ENCODE measurements around the gene SUSD3. TPM values are rescaled to one million over a fixed set of nuclear protein-coding genes. Genes with fewer than 3 reads are reported as not detected.

Gene SUSD3
- total RNA-seq, 1 experiment from 2014 or later, result 9.0 TPM

- H3K4me3 Mint-ChIP-seq, result no peak overlapping the region
- Histone ChIP-seq H4K5ac (ENCODE audit: insufficient read length, low read depth, low read length) (no peak overlapping the region), H3K9me3 (ENCODE audit: control insufficient read depth, low read depth, low read length) (no peaks in the 10 kb centered on the region), H3K4me2 (ENCODE audit: insufficient read depth, insufficient read length, low read length) (no peak overlapping the region), H3K23ac (ENCODE audit: insufficient read length, low read depth, low read length) (no peak overlapping the region), H4K91ac (ENCODE audit: insufficient read length, low read depth, low read length) (no peak overlapping the region), H3K9ac (ENCODE audit: extremely low read depth, insufficient read length, low read length) (no peak overlapping the region), H2BK15ac (ENCODE audit: low read depth, low read length) (no peak overlapping the region), H4K20me1 (ENCODE audit: control insufficient read depth, insufficient read depth, insufficient read length) (no peaks in the 10 kb centered on the region), H4K8ac (replicated peaks; ENCODE audit: insufficient read length, low read depth, low read length) (no peak overlapping the region), H3T11ph (ENCODE audit: low read length) (no peak overlapping the region), H3K79me1 (ENCODE audit: insufficient read depth, low read depth, low read length, poor library complexity, severe bottlenecking) (peaks cover 3% of the 10 kb centered on the region), H2BK5ac (ENCODE audit: insufficient read length, low read length) (no peak overlapping the region), H2BK12ac (ENCODE audit: insufficient read length, low read depth, low read length) (no peak overlapping the region), H3K23me2 (ENCODE audit: insufficient read length, low read depth, low read length, poor library complexity, severe bottlenecking) (no peaks in the 10 kb centered on the region), H2BK20ac (ENCODE audit: low read depth, low read length, poor library complexity, severe bottlenecking) (no peak overlapping the region), H3K56ac (ENCODE audit: insufficient read length, low read depth, low read length) (no peak overlapping the region), H2AFZ (ENCODE audit: low read length) (no peak overlapping the region), H2AK5ac (ENCODE audit: insufficient read length, low read length) (no peak overlapping the region), H3K4me1 (ENCODE audit: insufficient read depth, low read length) (no peaks in the 10 kb centered on the region), H3K79me2 (ENCODE audit: insufficient read depth, low read length) (no peaks in the 10 kb centered on the region), H3K27me3 (ENCODE audit: insufficient read depth, low read length) (no peaks in the 10 kb centered on the region), H3K18ac (ENCODE audit: insufficient read length, low read depth, low read length) (no peak overlapping the region), H3K27ac (ENCODE audit: insufficient read length, low read depth, low read length) (no peak overlapping the region), H2BK120ac (ENCODE audit: low read depth, low read length, poor library complexity, severe bottlenecking) (no peak overlapping the region), H3K14ac (ENCODE audit: insufficient read depth, low read length) (no peak overlapping the region), H3K4ac (ENCODE audit: low read depth, low read length) (no peak overlapping the region)
- no peaks in the 10 kb centered on the region for H3K27me3 Mint-ChIP-seq (ENCODE audit: low read depth)
- peaks cover 0 to 3% of the 10 kb centered on the region in 2 experiments; a peak in 1 of 4 replicates for H3K4me1 Mint-ChIP-seq
- H3K9me3 Mint-ChIP-seq, result no peaks in the 10 kb centered on the region; a peak in 2 of 5 replicates
- WGBS (ENCODE audit: extremely low coverage, insufficient read length, low lambda C conversion rate), result no CpG with 5 or more reads among the region's 6 CpGs
- peak overlapping the region in 1 of 3 experiments; percentile 55; a peak in 1 of 7 replicates for H3K27ac Mint-ChIP-seq
- peaks cover 2 to 8% (median 3%) of the 10 kb centered on the region in 3 experiments; a peak in 6 of 7 replicates for H3K36me3 Mint-ChIP-seq (ENCODE audit: insufficient read depth in 1 of 3, low read depth in 3 of 3)
- no peak for TF ChIP-seq CTCF (conservative IDR thresholded peaks at IDR 0.05)
- no peak for DNase-seq
Measured at GRCh38 chr9:93107825-93108161, 49.3 kb downstream of the SUSD3 start.

Data from H9 (cell line).